NCI-H460 (cell line): Measurements from ENCODE around the gene RPL29. TPM values are rescaled to one million over a fixed set of nuclear protein-coding genes. Genes with fewer than 3 reads are reported as not detected.

Source experiments
- DNase-seq: peaks from one replicate; pipeline ENCODE4 v3.0.0-alpha.2; 2016; ENCODE audit warnings: low read depth; ENCODE audit errors: extremely low read depth
- small RNA-seq, 2 experiments: library from RNA; depleted of rRNA; stranded (forward); fragments of <200 nt; gene quantifications; one replicate each; pipeline ENCODE3, GENCODE V24; 2014
- total RNA-seq: library from RNA; depleted of rRNA; stranded (reverse); fragments of >200 nt; shearing (Covaris generic); gene quantifications from 2 replicates; pipeline ENCODE4 v1.2.3, GENCODE V29; 2014; rRNA removed

The RPL29 gene
- total RNA-seq, 1 experiment from 2014 or later = 1,701 TPM

DNA sequence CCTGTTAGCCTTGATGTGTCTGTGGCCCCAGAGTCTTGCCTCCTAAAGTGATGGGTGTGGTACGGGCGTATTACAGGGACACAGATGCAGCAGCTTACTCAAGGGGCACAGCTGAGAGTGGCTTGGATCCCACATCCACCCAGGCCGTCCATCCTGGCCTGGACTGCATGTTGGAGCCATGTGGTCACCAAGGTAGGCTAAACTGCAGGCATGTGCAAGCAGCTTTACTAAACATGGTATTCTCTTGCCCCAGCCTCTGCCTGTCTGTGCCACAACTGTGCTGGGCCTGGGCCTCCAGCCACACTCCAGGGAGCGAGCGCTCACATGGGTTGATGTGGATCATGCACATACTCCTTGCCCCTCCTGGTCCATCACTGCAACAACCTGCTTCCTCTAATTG lies 46.6 kb downstream of the RPL29 start:
- no peak for DNase-seq

GRCh38 chr3:51948016-51948580 lies 47.6 kb downstream of the RPL29 start:
- no peak for DNase-seq

- DNase-seq = no peak
Measured at GRCh38 chr3:51947215-51947900, 48.3 kb downstream of the RPL29 start.

- DNase-seq = no peak
Measured at GRCh38 chr3:51946796-51947195, 48.9 kb downstream of the RPL29 start.

- DNase-seq = no peak
Measured at GRCh38 chr3:51945926-51946705, 49.6 kb downstream of the RPL29 start.

- DNase-seq = no peak
Measured at GRCh38 chr3:51945031-51945840, 50.5 kb downstream of the RPL29 start.

- no peak for DNase-seq
Measured at GRCh38 chr3:51944451-51945021, 51.2 kb downstream of the RPL29 start.

Small RNAs within 50 kb of the gene (small RNA-seq; reads per million reads assigned to genes)
- gene AC115284.1 = 0 reads per million in 2 experiments

Other genes with a start within 250 kb of the RPL29 start
- gene IQCF6, start 216.7 kb downstream of the RPL29 start, total RNA-seq = not detected in 2 replicates
- gene IQCF2, start 134.3 kb downstream of the RPL29 start, total RNA-seq = not detected in 2 replicates
- not detected in 2 replicates for gene IQCF5, start 120.3 kb downstream of the RPL29 start, total RNA-seq
- not detected in 2 replicates for gene IQCF1, start 92.5 kb downstream of the RPL29 start, total RNA-seq
- 29.7 and 32.2 TPM in 2 replicates for gene RRP9, start 54.0 kb downstream of the RPL29 start, total RNA-seq
- gene PARP3, start 53.5 kb downstream of the RPL29 start, total RNA-seq = 13.1 and 15.5 TPM in 2 replicates
- not detected in 2 replicates for gene GPR62, start 40.5 kb downstream of the RPL29 start, total RNA-seq
- 7.5 and 10.9 TPM in 2 replicates for gene PCBP4, start 28.4 kb downstream of the RPL29 start, total RNA-seq
- gene ABHD14B, start 21.8 kb downstream of the RPL29 start, total RNA-seq = 52.2 and 58.3 TPM in 2 replicates
- gene ABHD14A, start 20.8 kb downstream of the RPL29 start, total RNA-seq = 5.4 and 8.2 TPM in 2 replicates
- gene ACY1, start 12.4 kb downstream of the RPL29 start, total RNA-seq = 38.8 and 50.5 TPM in 2 replicates
- gene DUSP7, start 60.7 kb upstream of the RPL29 start, total RNA-seq = 10.9 and 11.3 TPM in 2 replicates
- gene POC1A, start 158.5 kb upstream of the RPL29 start, total RNA-seq = 10.7 and 11.0 TPM in 2 replicates
- 54.6 and 56.3 TPM in 2 replicates for gene ALAS1, start 202.3 kb upstream of the RPL29 start, total RNA-seq
- not detected in 2 replicates for gene TLR9, start 229.8 kb upstream of the RPL29 start, total RNA-seq
- gene TWF2, start 243.3 kb upstream of the RPL29 start, total RNA-seq = 26.6 and 29.3 TPM in 2 replicates
- 11.1 and 13.9 TPM in 2 replicates for gene PPM1M, start 249.9 kb upstream of the RPL29 start, total RNA-seq